Stimulated activated CD8-positive, alpha-beta memory T cell treated with anti-CD3 and anti-CD28 coated beads, Interleukin-12 subunit alpha, Interleukin-12 subunit beta, amount 100 ng/mL, for 24 hours (primary cell): ENCODE measurements around the gene ESPNL.

Source experiments
- DNase-seq: peaks from one replicate; pipeline ENCODE4 v3.0.0-alpha.2; 2020; ENCODE audit errors: extremely low read depth

ESPNL gene

DNA sequence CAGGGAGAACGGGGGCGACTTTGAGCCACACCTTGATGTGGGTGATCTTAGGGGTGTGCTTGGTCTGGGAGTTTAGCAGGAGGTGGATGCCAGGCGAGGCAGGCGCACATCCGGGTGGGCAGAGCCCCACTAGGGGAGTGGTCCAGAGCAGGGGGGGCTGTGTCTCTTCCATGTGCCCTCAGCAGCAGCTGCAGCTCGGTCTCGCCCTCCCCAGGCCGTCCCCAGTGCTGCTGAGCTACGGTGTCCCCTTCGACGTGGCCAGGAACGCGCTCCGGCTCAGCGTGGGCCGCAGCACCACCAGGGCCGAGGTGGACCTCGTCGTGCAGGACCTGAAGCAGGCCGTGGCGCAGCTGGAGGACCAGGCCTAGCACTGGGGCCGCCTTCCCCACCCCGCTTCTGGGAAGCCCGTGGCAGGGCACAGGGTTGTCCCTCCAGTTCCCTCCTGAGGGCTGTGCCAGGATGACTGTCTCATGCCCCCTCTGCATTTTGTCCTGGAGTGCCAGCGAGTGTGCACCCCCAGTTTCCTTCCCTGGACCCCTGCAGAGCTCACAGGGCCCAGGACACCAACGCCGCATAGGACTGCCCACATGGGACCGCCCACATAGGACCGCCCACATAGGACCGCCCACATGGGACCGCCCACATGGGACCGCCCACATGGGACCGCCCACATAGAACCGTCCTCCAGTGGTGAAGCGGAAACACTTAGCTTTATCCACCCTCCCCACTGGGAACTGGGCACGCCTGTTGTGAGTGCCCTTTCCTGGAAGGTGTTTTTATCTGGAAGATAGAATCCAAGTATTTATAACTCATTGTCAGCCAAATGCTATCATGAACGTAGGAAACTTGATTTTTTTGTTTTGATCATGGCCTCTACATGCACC lies 1.9 kb upstream of the ESPNL start:
- DNase-seq: no peak

DNA sequence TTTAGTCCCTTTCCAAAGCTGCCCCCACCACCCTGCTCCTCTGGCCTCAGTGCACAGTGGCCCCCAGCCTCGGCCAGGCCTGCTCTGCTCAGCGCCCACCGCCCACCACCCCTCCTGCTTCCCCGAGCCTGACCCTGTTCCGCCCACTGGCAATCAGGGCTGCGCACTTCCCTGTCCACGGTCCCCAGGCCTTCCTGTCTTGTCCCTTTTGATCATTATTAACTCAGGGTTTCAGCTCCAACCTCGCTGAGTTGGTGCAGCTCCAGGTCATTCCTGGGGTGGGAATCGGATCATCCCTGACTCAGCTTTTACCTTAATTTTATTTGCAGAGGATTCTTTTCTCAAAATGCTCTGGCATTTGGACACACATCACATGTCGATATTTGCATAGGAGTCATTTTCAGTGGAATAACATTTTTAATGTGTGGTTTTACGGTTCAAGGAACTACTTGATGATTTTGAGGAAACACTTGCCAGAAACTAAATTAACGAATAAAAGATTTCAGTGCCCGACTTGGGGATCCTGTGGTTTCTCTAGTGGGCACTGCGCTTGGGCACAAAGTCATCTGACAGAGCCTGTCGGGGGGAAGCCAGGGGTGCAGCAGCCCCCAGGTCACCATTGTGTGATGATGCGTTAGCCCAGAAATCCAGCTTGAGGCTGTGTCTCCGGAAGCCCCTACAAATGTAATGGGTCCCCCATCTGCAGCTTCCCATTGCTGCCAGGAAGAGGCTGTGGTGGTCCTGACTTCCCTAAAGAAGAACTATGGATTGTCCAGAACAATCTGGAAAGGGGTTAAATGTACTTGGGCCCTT lies 1.0 kb upstream of the ESPNL start:
- no peak for DNase-seq

DNA sequence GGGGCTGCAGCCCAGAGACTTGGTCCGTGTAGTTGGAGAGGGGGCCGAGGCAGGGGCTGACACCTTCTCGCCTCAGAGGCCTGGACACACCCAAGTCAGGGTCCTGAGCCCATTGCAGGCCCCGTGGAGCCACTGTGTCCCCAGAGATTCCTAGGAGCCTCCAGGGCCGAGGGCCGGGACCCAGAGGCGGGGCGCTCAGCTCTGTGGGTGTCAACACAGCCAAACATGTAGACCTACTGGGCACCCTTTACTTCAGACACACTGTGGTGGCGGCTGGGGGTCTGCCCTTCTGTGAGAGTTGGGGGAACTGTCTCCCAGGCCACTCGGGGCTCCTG lies 459 bp upstream of the ESPNL start:
- DNase-seq: no peak

DNA sequence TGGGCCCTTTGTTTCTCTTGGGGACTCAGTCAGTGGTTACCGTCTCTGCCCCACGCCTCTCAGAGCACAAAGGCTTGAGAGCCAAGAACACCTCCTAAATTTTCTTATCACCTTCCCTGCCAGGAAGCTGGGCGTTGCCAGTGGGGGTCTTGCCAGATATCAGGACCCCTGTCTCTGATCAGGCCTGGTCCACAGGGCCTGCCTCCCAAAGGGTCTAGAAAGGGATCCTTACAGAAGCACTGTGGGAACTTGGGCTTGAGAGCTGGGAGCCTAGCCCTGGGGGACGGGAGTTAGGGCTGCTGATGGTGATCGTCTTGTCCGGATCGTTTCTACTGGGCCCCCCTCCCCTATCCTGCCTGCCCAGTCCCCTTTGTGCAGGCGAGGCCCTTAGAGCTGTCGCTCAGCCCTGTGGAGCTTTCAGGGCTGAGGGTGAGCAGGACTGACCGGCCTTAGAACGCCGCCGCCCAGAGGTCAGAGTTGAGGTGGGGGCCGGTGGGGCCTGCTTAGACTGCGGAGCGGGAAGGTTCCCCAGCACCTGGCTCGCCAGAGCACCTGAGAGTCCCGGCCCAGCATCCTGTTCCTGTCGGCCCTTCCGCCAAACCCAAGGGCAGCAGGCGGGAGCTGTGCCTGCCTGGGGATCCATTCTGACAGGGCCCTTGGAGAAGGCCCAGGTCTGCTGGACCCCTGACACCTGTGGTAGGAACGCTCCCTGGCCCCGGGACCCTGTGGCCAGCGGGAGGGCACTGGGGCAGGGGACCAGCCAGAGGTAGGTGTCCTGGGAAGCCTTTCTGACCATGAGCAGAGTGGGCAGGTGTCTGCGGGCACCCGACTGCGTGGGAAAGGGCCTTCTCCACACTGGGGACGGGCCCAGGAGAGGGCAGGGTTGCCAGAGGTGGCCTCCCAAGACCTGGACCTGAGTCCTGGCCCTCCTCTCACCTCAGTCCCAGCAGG lies 956 bp downstream of the ESPNL start:
- DNase-seq: no peak

DNA sequence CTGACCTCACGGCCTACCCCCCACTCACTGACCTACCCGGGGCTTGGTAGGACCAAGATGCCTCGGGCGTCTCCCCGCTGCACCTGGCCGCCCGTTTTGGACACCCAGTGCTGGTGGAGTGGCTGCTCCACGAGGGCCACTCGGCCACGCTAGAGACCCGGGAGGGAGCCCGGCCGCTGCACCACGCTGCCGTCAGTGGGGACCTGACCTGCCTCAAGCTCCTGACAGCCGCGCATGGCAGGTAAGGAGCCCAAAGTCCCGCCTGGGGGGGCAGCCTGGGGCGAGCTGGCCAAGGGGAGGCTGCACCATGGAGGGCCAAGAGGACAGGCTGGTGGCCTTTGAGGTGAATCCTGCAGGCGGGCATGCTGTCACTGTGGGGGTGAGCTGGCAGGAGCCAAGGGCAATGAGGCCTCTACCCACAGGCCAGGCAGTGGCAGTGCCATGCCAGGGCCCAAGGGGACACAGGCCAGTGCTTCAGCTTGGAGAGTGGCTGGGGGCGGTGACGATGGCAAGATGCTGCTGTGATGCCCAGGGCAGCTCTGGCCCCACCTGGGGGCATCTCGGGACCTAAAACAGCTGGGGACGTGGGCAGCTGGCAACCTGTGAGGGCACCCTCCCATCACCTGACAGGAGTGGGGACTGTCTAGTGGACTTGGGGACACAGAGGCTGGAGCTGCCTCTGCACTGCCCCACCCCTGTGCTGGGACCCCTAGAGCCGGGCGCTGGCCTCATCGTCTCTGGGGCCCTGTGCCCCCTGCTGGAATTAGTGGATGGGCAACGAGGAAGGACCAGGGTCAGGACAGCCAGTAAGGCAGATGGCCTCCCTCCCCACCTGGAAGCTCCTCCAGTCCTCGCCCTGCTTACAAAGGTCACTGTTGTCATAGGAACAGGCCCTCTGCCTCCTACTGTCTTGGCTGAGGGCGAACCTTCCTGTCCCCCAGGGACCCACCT lies 2.0 kb downstream of the ESPNL start:
- no peak for DNase-seq

DNA sequence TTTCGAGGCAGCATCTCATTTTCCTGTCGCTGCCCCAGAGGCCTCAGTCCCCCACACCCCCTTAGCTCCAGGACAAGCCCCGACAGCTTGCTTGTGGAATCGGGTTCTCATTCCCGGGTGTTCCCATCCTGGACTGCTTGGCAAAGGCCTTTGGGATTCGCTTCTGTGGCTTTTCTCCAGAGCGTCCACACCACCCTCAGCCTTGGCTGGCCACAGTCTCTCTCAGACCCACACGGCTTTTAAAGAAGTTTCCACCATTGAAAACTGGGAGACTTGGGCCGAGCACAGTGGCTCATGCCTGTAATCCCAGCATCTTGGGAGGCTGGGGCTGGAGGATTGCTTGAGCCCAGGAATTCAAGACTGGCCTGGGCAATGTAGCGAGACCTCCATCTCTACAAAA lies 2.7 kb downstream of the ESPNL start:
- no peak for DNase-seq

DNA sequence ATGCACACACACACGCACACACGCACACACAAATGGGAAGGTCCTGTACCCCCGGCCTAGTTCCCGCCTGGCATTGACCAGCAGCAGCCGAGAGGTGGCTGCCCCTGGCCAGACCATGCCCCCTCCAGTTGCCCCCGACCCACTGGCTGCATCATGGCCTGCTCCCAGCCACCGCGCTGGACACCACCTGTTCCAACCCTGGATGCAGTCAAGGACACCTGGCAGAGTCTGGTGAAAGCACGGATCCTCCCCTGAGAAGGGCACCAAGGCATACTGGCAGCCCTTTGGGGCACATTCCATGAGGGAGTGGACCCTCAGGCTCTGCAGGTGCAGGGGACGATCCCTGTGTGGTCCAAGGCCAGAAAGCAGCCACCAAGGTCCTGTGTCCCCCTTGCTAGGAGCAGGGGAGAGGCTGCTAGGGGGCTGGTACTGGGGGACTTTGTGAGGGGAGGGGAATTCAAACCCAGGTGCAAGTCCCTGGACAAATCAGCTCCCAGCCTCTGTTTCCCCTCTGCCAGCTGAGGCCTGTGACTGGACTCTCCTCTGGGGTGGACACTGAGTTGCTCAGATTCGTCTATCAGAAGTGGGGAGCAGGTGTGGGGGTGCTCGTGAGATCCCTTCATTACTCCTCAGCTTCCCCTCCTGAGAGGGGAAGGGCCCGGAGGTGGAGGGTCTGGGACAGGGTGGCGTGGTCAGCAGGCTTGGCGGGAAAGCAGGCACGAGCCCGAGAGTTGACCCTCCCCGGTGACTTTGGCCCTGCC lies 3.5 kb downstream of the ESPNL start:
- no peak for DNase-seq

DNA sequence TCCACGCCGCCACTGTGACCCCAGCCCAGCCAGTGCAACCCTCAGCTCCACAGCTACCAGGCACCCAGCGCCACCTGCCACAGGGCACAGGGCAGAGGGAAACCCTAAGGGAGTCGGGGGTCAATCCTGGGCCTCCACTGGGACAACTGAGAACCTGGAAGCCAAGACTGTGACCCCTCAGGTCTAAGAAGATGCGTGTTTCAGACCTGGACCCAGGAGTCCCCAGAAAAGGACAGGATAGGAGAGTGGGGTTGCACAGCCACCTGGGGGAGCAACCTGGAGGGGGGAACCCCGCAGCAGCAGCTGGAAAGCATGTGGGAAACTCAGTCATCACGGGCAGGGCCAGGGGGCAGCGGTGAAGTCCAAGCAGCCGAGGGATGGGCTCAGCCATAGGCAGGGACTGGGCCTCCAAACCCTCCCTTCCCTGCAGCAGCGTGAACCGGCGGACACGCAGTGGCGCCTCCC lies 4.1 kb downstream of the ESPNL start:
- DNase-seq: no peak

DNA sequence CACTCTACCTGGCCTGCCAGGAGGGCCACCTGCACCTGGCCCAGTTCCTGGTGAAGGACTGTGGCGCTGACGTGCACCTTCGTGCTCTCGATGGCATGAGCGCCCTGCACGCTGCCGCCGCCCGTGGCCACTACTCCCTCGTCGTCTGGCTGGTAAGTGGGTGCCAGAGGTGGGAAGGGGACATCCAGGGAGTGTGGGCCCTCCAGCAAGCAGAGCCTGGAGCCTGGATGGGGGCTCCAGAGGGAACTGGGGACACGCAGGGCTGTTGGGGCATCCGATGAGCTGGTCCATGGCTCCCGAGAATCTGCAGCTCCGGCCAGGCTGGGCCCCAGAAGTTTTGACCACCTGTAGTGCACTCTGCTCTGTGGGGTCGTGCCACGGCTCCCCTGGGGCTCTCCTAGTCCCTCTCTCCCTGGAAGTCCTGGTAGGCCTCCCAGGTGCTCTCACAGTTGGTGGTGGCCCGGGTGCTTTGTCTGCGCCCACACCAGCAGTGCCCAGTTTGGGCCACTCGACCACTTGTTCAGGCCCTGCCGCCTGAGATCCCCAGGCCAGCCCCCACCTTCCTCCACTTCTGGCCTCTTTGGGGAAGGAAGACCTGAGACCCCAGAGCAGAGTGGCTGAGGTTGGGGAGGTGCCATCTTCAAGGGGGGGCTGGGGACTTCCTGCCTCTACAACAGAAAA lies 4.7 kb downstream of the ESPNL start:
- DNase-seq: no peak

DNA sequence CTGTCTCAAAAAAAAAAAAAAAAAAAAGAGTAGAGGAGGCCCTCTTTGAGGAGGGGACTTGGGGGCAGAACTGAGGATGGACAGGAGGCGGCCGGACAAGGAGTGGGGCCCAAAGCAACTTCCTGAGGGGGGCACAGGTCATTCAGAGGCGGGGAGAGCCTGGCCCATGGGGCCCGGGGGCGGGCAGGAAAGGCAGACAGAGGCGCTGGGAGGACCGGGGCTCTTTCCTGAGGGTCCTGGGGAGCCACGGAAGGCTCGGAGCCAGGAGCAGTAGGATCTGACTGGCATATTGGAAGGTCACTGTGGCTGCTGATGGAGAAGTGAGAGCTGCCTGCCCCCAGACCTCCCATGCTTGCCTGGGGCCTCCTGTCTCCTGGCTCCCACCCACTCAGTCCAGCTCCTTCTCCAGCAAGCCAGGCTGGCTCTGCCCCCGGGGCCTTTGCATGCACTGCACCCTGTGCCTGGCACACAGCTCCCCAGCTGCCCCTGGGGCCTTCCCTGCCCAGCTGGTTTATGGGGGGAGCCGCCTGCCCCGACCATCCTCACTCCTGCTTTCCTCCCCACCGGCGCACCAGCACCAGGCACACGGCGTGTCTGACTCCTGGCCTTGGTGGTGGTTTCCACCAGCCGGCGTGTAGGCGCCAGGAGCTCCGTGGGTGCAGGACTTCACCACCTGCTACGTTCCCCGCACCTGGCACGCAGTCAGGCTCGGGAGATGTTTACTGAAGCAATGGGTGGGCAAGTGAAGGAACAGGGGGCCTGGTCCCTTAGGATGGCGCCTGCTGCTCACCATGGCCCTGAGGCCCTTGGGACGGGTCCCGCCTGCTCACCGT lies 5.6 kb downstream of the ESPNL start:
- DNase-seq: no peak

DNA sequence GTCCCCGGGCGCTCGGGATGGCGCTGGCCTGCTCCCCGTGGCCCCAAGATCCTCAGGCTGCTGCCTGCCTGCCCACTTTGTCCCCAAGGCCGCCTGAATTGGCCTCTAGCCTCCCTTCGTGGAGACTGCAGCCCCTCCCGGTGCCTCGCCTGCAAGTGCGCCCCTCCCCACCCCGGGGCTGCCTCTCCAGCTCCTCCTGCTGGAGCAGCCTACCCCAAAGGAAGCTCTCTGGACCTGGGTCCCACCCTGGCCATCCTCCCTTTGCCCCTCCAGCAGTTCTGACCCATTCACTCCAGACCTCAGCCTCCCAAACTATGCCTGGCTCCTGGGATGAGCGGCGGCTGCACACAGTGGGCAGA lies 6.2 kb downstream of the ESPNL start:
- DNase-seq: no peak

DNA sequence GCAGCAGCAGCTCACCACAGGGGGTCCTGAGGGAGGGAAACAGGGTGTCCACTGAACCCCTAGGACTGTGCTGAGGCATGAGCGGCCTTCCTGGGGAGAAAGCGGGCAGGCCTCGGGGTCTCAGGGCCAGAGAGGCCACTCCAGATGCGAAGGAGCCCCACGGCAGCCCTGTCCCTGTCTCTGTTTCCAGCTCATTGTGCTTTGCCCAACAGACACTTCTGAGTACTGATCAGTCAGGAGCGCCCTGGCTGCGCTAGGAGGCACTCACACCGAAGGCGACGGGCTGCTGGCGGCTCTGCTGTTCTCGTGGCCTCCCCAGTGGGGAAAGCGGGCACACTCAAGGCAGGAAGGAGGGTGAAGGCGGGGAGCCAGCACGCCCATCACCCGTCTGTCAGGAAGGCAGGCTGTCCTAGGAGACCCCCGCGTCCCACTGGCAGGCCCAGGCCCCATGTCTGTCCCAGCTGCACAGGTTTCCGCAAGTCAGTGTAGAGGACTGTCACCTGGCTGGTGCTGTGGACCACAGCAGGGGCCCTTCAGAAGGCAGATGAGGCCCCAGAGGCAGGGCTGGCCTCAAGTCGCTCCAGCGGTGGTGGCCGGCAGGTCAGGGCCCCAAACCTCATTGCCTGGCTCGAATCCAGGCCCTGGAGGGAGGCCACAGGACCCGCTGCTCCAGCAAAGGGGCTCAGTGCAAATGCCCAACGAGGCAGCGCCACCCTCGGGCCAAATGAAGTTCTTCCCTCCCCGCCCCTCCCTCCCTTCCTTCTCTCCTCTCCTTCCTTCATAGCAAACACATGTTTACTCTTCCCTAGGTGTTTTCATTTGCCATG lies 6.8 kb downstream of the ESPNL start:
- no peak for DNase-seq

DNA sequence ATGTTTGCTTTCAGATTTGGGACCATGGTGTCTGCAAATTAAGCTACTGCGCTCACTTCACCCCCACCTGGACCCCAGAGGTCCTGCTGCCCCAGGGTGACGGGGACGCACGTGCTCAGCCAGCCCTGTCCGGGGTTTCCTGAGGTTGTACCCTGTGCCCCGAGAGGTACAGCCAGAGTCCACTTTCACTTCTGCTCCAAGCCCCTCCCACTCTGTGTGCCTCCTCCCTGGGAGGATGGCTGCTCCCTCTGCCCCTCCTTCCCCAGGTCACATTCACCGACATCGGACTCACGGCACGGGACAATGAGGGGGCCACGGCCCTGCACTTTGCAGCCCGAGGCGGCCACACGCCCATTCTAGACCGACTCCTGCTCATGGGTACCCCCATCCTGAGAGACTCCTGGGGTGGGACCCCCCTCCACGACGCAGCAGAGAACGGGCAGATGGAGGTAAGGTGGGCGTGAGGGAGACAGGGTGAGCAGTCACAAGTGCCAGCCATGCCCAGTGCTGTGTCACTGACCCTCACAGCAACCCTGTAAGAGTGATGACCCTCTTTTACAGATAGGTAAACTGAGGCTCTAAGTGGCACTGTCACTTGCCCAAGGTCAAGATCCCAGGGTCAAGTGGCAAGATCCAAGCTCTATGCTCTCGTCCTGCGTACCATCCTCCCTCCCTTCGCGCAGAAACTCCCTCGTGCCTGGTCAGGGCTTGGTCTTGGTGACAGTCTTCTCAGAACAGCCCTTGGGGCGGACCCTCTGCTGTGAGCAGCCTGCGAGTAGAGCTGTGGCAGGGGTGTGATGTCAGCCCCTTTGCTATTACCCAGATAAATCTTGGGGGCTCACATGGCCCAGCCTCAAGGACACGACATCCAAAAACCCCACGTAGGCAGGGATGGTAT lies 7.6 kb downstream of the ESPNL start:
- no peak for DNase-seq

DNA sequence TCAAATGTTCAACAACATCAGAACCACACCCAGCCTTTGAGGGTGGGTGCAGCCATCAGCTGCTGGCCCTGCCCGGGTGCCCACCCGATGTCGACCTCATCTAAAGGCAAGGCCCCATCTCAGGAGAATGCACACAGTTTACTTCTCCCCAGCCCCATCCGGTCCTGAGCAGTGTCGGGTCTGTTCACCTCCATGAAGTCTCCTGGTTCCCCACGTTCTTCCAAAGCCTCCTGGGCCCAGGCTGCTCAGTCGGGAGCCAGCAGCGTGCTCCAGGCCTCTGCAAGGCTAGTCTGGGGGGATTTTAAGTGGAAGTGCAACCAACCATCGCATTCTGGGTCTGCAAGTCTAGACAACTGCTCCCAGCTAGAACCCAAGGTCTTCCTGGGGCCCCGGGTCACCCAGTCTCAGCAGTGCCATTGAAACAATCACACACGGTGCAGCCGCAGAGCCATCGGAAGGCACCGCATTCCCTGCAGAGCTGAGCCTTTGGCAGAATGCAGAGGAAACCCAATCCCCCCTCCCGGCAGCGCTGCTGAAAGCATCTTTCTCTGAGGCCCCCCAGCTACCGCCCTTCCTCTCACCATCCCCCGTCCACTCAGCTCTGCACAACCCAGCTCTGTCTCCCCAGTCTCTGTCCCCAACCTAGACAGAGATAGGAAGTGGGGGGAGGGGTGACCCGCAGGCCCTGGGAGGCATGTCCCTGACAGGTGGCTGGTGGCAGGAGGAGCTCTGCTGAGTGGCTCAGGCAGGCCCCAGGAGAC lies 8.5 kb downstream of the ESPNL start:
- no peak for DNase-seq

DNA sequence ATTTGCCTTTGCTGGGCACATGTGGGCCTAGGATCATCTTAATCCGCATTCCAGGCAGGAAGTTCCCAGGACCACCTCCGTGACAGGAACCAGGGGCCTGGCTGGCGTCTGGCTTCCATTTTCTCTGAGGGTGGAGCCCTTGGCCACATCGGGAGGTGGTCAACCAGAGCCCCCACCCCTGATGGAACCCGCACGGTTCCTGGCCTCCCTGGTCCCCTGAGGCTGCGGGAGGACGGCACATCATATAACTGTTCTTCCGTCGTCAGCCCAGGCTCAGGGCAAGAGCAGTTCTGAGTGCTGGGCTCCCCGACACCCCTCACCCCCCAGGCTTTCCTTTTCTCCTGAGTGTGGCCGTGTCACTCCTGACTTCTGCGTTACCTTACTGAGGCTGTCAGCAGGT lies 13.5 kb downstream of the ESPNL start:
- DNase-seq: no peak

DNA sequence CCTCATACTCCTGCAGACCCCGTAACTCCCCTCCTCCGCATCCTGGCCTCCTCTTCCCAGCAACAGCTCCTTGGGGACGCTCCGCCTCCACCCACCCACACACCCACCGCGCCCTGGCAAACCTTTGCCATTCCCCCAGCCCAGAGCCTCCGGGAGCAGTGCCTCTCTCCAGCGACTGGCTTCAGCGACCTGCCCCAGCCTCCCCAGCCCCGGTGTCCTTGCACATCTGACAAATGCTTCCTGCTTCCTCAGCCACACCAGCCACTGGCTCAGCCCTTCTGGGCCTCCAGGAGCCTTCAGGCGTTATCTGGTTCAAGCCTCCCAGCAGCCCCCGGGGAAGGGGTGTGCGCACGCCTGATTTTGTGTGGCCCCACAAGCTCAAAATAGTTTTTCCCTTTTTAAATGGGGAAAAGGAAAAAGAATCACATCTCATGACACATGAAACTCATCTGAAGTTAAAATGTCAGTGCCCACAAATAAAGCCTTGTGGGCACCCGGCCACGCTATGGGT lies 14.2 kb downstream of the ESPNL start:
- no peak for DNase-seq
